SKM-1 treated with dmso at 0.1 percent for 144 hours (cell line): ENCODE data around the gene FLT1.

ENCODE experiments used
- DNase-seq: peaks from one replicate; lab custom pipeline; 2025; ENCODE audit not compliant: unreplicated experiment; lab: John Stamatoyannopoulos, UW

FLT1 gene

GRCh38 chr13:28349907-28350654, 144.8 kb downstream of the FLT1 start:
- DNase-seq, result no peak

GRCh38 chr13:28349371-28349770, 145.6 kb downstream of the FLT1 start:
- no peak for DNase-seq

DNA sequence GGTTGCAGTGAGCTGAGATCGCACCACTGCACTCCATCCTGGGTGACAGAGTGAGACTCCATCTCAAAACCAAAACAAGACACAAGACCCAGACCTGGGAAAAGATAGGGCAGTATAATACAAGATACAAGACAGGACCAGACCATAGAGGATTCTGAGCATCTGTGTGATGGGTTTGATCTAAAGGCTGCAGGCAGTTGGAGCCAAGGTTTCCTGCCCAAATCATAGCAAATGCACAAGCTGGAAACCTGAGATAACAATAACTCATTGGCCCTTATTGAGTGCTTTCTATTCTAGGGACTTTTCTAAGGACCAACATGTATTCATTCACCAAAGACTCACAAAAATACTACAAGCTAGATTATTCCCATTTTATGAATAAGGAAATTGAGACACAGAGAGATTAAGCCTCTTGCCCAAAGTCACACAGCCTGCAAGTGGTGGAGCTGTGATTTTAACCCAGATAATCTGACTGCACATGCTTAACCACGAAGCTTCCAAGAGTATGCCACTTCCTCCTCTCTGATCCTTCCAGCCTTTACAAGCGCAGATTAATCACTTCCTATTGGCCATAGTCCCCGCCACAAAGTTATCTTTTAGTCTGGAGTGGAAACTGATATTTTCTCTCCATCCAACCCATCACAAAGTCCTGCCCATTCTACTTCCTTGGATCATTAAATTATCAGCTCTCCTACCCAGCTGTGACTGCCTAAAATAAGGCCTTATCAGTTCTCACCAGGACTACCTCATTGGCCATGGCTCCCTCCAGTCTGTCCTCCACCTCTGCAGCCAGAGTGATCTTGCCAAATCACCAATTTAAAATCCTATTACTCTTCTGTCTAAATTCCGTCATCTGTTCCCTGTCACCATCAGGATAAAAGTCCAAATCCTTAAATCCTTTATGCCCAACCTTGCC, 147.2 kb downstream of the FLT1 start:
- DNase-seq, result peak; percentile 48

DNA sequence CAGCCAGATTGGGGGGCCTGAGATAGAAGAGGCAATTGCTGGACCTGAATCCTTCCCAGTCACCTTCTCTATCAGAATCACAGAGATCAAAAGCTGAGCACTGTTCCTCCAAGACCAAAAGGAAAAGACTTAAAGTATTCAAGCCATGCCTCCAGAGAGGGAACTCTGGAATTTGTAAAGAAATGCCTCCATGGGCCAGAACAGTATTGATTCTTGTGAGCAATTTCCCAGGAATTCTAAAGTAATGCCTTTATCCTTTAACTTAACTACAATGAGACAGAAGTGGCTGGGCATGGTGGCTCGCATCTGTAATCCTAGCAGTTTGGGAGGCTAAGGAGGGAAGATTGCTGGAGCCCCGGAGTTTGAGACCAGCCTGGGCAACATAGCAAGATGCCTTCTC, 148.8 kb downstream of the FLT1 start:
- no peak for DNase-seq

DNA sequence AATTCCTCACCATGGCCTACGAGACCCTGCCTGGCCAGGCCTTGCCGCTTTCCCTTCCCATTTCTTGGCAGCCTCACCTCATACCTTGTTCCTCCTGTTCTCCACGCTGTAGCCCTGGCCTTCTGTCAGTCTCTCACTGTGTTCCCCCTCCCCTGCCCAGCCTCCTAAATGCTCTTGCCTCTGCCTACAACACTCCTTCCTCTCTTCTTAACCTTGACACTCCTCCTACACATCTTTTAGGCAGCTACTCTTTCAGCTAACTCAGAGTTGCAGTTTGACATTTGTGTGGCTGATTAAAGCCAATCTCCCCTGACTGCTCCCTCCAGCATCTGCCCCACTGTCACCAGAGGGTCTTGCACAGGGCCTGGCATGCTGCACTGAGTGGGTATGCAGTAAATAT, 150.8 kb downstream of the FLT1 start:
- no peak for DNase-seq

DNA sequence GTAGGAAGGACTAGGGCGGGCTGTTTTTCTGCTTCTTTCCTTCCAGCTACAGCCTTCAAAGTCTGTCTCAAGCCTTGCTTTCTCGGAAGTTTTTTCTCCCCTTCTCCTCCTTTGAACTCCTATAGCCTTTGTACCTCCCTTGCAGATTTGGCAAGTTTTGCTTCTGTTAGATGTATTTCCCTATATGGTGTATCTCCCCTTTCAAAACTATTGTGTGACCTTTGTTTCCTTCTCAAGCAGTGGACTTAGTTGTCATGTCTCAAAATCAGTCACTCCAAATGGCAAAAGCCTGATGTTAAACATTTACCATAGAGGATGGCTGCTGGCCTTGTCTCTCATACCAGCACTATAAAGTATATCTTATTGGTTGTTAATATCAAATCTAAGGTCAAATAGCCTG, 152.7 kb downstream of the FLT1 start:
- DNase-seq, result no peak

DNA sequence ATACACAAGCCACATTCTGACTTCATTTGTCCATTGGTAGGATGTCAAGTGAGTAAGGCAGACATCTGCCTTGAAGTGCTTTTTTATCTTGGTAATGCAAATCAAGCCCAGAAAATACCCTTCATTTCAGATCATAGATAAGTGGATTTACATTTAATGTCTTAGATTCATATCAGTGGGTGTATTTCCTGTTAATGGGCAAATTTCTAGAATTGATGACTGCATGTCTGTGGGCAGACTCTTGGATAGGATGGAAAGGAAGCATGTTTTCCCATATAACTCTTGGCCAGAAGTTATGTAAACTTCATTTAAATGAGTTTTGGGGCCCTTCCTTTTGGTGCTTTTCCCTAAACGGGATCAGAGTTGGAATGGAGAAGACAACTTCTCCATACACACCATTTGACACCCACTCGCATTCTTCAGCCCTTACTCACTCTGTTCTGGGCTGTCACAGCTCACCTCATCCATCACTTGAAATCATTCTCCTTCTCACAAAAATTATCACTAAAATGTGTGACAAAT, 154.6 kb downstream of the FLT1 start:
- no peak for DNase-seq

DNA sequence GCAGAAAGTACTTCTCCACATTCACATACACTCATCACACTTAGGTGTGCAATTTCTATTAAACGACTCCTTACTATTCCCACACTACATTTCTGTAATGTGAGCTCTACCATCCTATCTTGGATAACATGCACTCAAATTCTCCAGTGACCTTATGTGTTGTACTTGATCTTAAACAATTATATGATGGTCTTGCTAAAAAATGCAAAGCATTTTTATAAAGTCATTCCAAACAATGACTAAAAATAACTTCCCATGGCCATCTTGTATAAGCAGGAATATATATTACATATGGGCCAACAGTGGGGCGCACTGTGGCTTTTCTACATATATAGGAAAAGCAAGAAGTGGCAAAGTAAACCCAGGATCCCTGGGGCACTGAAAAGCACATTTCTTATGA, 155.5 kb downstream of the FLT1 start:
- no peak for DNase-seq

DNA sequence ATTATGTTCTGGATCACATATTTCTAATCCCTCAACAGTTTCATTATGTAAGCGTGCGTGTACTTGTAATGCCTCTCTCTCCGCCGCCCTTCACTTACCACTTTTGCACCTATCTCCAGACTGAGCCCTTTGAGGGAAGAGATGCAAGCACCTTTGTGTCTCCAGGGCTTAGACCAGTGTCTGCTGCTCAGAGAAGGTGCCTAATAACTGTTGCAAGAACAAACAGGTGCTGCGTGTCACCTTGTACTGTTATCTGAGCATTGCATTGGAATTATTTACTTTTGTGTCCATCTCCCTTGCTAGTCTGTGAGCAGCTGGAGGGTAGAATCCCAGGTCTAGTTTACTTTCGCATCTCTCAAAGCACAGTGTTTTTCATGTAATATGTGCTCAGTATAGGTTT, 156.2 kb downstream of the FLT1 start:
- no peak for DNase-seq

GRCh38 chr13:28338006-28338574, 156.8 kb downstream of the FLT1 start:
- DNase-seq, result no peak

DNA sequence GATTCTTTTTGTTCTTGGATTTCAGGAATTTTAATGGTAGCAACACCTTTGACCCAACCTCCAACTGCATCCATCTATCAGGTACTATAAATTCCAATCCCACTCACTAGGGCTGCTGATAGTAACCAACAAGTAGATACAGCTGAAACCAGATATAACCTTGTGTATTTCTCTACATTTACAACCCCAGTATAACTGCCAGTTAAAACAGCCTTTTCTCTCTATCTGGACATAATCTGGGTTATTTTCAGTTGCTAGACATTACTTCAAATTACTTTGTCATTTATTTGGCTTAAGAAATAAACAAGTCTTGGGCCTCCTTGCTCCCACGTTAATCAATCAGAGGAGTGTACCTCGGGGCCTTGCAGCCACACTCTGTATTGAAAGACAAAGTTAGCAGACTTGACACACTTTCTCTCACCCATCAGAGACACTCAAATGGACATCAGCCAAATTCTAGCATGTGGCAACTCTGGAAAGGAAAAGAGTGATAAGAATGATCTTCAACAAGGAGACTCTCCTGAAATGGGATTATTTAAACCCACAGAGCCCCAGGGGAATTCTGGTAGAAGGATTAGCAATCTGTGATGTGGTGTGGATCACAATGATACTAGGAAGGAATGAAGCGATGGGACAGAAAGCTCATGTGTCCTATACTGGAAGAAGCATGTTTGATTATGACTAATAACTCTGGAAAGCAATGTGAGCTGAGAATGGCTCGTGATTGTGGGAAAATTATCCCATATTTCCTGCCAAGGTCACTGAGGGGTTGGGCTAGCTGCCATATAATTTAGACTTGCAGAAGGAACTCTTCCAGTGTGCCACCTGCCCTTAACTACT, 157.5 kb downstream of the FLT1 start:
- DNase-seq, result no peak

GRCh38 chr13:28336193-28336657, 158.7 kb downstream of the FLT1 start:
- no peak for DNase-seq

DNA sequence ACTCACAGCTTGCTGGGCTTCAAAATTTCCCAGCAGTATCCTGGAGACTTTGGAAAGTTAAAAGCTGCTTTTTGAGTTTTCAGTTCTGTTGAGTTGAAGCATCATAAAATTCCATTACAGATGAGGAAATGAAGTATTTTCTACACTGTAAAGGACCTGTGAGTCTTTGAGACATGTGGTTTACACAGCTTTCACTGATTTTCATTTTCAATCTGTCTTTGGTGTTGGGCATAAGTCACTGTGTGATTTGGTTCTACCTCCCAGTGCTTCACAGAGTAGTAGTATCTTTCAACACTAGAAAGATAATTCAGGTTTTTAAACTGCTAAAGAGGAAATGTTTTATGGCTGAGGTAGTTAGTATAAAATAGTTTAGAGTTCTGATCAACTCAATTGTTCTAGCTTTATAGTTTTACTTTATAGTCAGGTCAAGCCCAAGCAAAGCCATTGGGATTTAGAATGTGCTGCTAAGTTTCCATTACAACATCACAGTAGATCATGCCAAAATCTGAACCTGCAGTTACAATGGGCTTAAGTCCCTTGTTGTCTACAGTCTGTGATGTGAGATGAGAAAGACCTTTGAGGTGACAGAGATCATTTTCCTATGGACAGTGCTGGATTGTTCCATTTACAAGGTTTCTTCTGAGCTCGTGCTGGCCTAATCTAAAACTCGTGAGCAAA, 161.6 kb downstream of the FLT1 start:
- DNase-seq, result no peak

GRCh38 chr13:28329395-28330158, 165.4 kb downstream of the FLT1 start:
- no peak for DNase-seq

GRCh38 chr13:28328271-28328607, 166.7 kb downstream of the FLT1 start:
- no peak for DNase-seq

GRCh38 chr13:28327373-28328270, 167.3 kb downstream of the FLT1 start:
- DNase-seq, result no peak

DNA sequence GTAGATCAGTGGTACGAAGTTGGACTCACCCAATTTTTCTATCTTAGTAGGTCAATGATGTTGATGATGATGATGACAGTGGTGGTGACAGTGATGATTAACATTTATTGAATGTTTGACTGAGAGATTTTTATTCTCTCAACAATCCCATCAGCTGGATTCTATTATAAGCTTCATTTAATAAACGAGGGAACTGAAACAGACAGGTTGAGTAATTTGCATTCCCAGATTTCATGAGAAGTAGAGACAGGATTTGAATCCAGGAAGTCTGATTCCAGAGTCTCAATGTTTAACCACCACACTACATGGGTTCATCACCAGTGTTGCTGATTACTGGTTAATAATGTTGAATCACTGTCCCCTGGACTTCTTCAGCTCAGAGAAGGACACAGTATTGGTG, 168.9 kb downstream of the FLT1 start:
- no peak for DNase-seq

- no peak for DNase-seq
Measured at GRCh38 chr13:28325022-28325421, 169.9 kb downstream of the FLT1 start.
